IMR-90 (cell line): ENCODE measurements around the gene STAG1. TPM values are rescaled to one million over a fixed set of nuclear protein-coding genes. Genes with fewer than 3 reads are reported as not detected.
A peak's percentile ranks its signal among the peaks of the same experiment; 100 is the strongest.

Experiments
- ATAC-seq: fragments of 200-7000 bp; cut with Tn5 transposase; 2 replicates; pipeline ENCODE4 v1.9.1; 2020; ENCODE audit warnings: low read depth, mild to moderate bottlenecking, moderate library complexity
- BruUV-seq: library from RNA; stranded (reverse); fragments of 400-500 nt; replicated peaks from 2 replicates; lab custom pipeline; 2021; lab: Mats Ljungman, UMichigan
- CTCF ChIA-PET: fragments of 300-600 bp; formaldehyde crosslinking; extraction: SDS; loops from one replicate; lab custom pipeline; 2021; ENCODE audit warnings: antibody characterized with exemption; lab: Yijun Ruan, JAX
- POLR2A ChIA-PET: fragments of 300-600 bp; sonication (Branson Sonifier 250); formaldehyde crosslinking; loops from one replicate; lab custom pipeline; 2022; ENCODE audit warnings: antibody characterized with exemption; ENCODE audit not compliant: unreplicated experiment; lab: Charles Lee
- DNase-seq: peaks from one replicate; pipeline ENCODE4 v3.0.0; 2013
- H2AFZ ChIP-seq: replicated peaks from 2 replicates; pipeline ENCODE3; 2013; ENCODE audit warnings: low read length, mild to moderate bottlenecking; ENCODE audit not compliant: poor library complexity
- H2AK5ac ChIP-seq: 2 replicates; pipeline ENCODE4 v1.6.1; 2013; ENCODE audit warnings: low read depth, low read length, inconsistent platforms
- H2AK9ac ChIP-seq: replicated peaks from 2 replicates; pipeline ENCODE3; 2013; ENCODE audit warnings: mild to moderate bottlenecking, low read depth, low read length, moderate library complexity; ENCODE audit not compliant: poor library complexity
- H2BK120ac ChIP-seq: 2 replicates; pipeline ENCODE4 v1.6.1; 2013; ENCODE audit warnings: low read depth, low read length, inconsistent platforms
- H2BK15ac ChIP-seq: 3 replicates; pipeline ENCODE4 v1.6.1; 2013; ENCODE audit warnings: low read depth, low read length, inconsistent platforms
- H2BK20ac ChIP-seq: 2 replicates; pipeline ENCODE4 v1.6.1; 2013; ENCODE audit warnings: low read depth, mild to moderate bottlenecking, inconsistent platforms, low read length, moderate library complexity
- H2BK5ac ChIP-seq: 2 replicates; pipeline ENCODE4 v1.6.1; 2013; ENCODE audit warnings: mild to moderate bottlenecking, low read depth, low read length, inconsistent platforms; ENCODE audit not compliant: poor library complexity, severe bottlenecking
- H3K14ac ChIP-seq: replicated peaks from 2 replicates; pipeline ENCODE4 v1.6.1; 2013; ENCODE audit warnings: low read depth, low read length, inconsistent platforms
- H3K18ac ChIP-seq: 2 replicates; pipeline ENCODE4 v1.6.1; 2013; ENCODE audit warnings: low read depth, low read length, control low read depth
- H3K23ac ChIP-seq: 2 replicates; pipeline ENCODE4 v1.6.1; 2013; ENCODE audit warnings: low read depth, low read length, inconsistent platforms
- H3K27ac ChIP-seq: 2 replicates; pipeline ENCODE4 v1.5.1; 2013; ENCODE audit warnings: mild to moderate bottlenecking, control low read depth, low read length; ENCODE audit not compliant: insufficient read depth
- H3K27me3 ChIP-seq: 2 replicates; pipeline ENCODE4 v1.6.1; 2013; ENCODE audit warnings: low read length; ENCODE audit not compliant: control insufficient read depth, insufficient read depth
- H3K36me3 ChIP-seq: 2 replicates; pipeline ENCODE4 v1.6.1; 2013; ENCODE audit warnings: low read length, mixed read lengths; ENCODE audit not compliant: control insufficient read depth, insufficient read depth
- H3K4ac ChIP-seq: 2 replicates; pipeline ENCODE4 v1.6.1; 2013; ENCODE audit warnings: low read depth, low read length, inconsistent platforms
- H3K4me1 ChIP-seq: 2 replicates; pipeline ENCODE4 v1.6.1; 2013; ENCODE audit warnings: low read length, mixed read lengths; ENCODE audit not compliant: control insufficient read depth, insufficient read depth
- H3K4me2 ChIP-seq: 2 replicates; pipeline ENCODE4 v1.6.1; 2013; ENCODE audit warnings: low read depth, mild to moderate bottlenecking, control low read depth, low read length, moderate library complexity
- H3K4me3 ChIP-seq: 2 replicates; pipeline ENCODE4 v1.5.1; 2013; ENCODE audit warnings: low read depth, mild to moderate bottlenecking, control low read depth, low read length, moderate library complexity; ENCODE audit not compliant: insufficient read depth
- H3K56ac ChIP-seq: 2 replicates; pipeline ENCODE4 v1.6.1; 2013; ENCODE audit warnings: low read length, inconsistent platforms; ENCODE audit not compliant: insufficient read depth; ENCODE audit errors: extremely low read depth
- H3K79me1 ChIP-seq, 2 experiments: 2 replicates each; pipeline ENCODE4 v1.6.1; 2013; ENCODE audit warnings: low read length in 2 of 2, inconsistent platforms in 1 of 2, low read depth in 1 of 2
- H3K9ac ChIP-seq: 2 replicates; pipeline ENCODE4 v1.6.1; 2013; ENCODE audit warnings: low read depth, low read length, control low read depth
- H3K9me1 ChIP-seq: 2 replicates; pipeline ENCODE4 v1.6.1; 2013; ENCODE audit warnings: low read length, inconsistent platforms; ENCODE audit not compliant: insufficient read depth
- H3K9me3 ChIP-seq: 2 replicates; pipeline ENCODE4 v1.6.1; 2013; ENCODE audit warnings: low read length; ENCODE audit not compliant: control insufficient read depth, insufficient read depth
- H4K20me1 ChIP-seq: 2 replicates; pipeline ENCODE4 v1.6.1; 2013; ENCODE audit warnings: low read length, inconsistent platforms; ENCODE audit not compliant: insufficient read depth
- H4K5ac ChIP-seq: 2 replicates; pipeline ENCODE4 v1.6.1; 2013; ENCODE audit warnings: mild to moderate bottlenecking, low read depth, low read length, control low read depth
- H4K8ac ChIP-seq, 2 experiments: 2 replicates each; pipeline ENCODE4 v1.6.1; 2013; ENCODE audit warnings: low read depth in 2 of 2, low read length in 2 of 2, control low read depth in 1 of 2, inconsistent platforms in 1 of 2
- H4K91ac ChIP-seq: 2 replicates; pipeline ENCODE4 v1.6.1; 2013; ENCODE audit warnings: low read depth, low read length, inconsistent platforms; ENCODE audit not compliant: insufficient read depth
- CEBPB ChIP-seq: IDR thresholded peaks from 2 replicates; pipeline ENCODE4 v1.6.1; 2012; ENCODE audit warnings: low read depth, low read length, improper control_type of control experiment
- RCOR1 ChIP-seq: IDR thresholded peaks from 2 replicates; pipeline ENCODE4 v1.6.1; 2012; ENCODE audit warnings: mild to moderate bottlenecking, low read length, improper control_type of control experiment; ENCODE audit not compliant: insufficient replicate concordance
- WGBS, 2 experiments: methylation state at CpG; one replicate each; pipeline versions ENCODE4 v1.1.5 to v1.1.7; 2013; ENCODE audit warnings: missing lambda C conversion rate in 2 of 2; ENCODE audit not compliant: insufficient read length in 1 of 2; ENCODE audit errors: extremely low coverage in 2 of 2; 5-methylcytosine and 5-hydroxymethylcytosine counted together
- dilution Hi-C: fragments of 300-500 bp; cut with HindIII; formaldehyde crosslinking; loops from one replicate; pipeline ENCODE4 v1.14.3; 2018; ENCODE audit warnings: low sequenced_read_pairs; ENCODE audit not compliant: unreplicated experiment
- in situ Hi-C: fragments of 300-500 bp; cut with MboI; formaldehyde crosslinking; loops from 3 replicates; pipeline ENCODE4 v1.14.3; 2019; ENCODE audit warnings: low sequenced_read_pairs, inconsistent platforms, mixed read lengths
- intact Hi-C: fragments of 100-400 bp; cut with micrococcal nuclease; formaldehyde crosslinking; loops from 2 replicates; pipeline ENCODE4 v1.10.0; 2022
- polyA plus RNA-seq, 3 experiments: library from polyadenylated mRNA; depleted of rRNA; stranded (reverse); fragments of >200 nt; gene quantifications; 2 replicates each; pipeline ENCODE4 v1.2.3, GENCODE V29; 2012; ENCODE audit warnings: low replicate concordance in 1 of 3
- total RNA-seq: library from RNA; depleted of rRNA; stranded (reverse); fragments of >200 nt; gene quantifications from 2 replicates; pipeline ENCODE4 v1.2.3, GENCODE V29; 2012

STAG1 gene
- total and polyA plus RNA-seq, 2 of the 4 experiments (the other 2 are of a cell fraction), result 9.6 to 32.3 TPM

DNA sequence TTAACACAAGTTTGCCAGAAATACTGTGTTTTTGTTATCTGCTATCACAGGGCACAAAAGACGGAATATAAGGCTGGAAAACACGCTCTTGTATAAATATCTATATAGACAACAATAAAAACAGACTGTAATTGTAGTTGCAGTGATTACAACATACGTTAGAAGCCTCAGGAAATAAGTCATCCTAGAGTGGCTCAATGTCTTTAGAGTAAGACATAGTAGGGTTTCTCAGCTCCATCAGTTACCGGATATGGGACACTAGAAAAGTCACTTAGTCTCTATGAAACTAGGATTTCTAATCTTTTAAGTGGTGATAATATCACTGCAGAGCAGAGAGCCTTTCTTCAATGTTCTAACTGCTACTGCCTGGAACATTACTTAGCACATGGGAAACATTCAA, 208.8 kb downstream of the STAG1 start:
- in situ Hi-C loops, result no loop called here
- peaks cover 2% of the 10 kb centered on the region; the same call in 1 of the 2 replicates for H3K36me3 ChIP-seq
- no peak overlapping the region for H3K56ac ChIP-seq
- H3K14ac ChIP-seq, result no peak overlapping the region
- no peaks in the 10 kb centered on the region for H3K27me3 ChIP-seq
- no peak overlapping the region for H3K27ac ChIP-seq
- TF ChIP-seq CEBPB (peak; percentile 75), RCOR1 (no peak)
- ChIA-PET POLR2A (no interaction called here), CTCF (interaction anchor here (4.4 kb wide), 1 partner anchor 209 kb away, joined by 35 read pairs; the partner anchor contains the start of gene STAG1)
- H2AK9ac ChIP-seq, result no peak overlapping the region
- ATAC-seq, result no peak; the same call in 1 of the 2 replicates
- H3K9ac ChIP-seq, result no peak overlapping the region
- peak overlapping the region; percentile 55; the same call in 1 of the 2 replicates for H3K4me2 ChIP-seq
- no peak overlapping the region; the same call in 1 of the 2 replicates for H3K4ac ChIP-seq
- H4K8ac ChIP-seq, result no peak overlapping the region; a peak in 1 of 4 replicates
- no peak overlapping the region; the same call in 2 of the 3 replicates for H2BK15ac ChIP-seq
- WGBS, 2 experiments, result no CpG with 5 or more reads among the region's 4 CpGs
- intact Hi-C loops, result loop anchor here (10.0 kb wide), 1 partner anchor 469 kb away; no protein-coding TSS in a partner anchor
- no peak overlapping the region for H3K23ac ChIP-seq
- no TSS peak for BruUV-seq
- H3K18ac ChIP-seq, result peak overlapping the region; percentile 68; the same call in 1 of the 2 replicates
- peak; percentile 45 for DNase-seq
- peaks cover 13% of the 10 kb centered on the region for H3K4me1 ChIP-seq
- H3K4me3 ChIP-seq, result no peak overlapping the region
- H2BK5ac ChIP-seq, result peak overlapping the region; percentile 73
- no peak overlapping the region for H2BK20ac ChIP-seq
- no peak overlapping the region for H4K91ac ChIP-seq
- H4K20me1 ChIP-seq, result no peaks in the 10 kb centered on the region
- H2AK5ac ChIP-seq, result no peak overlapping the region
- H3K9me3 ChIP-seq, result no peaks in the 10 kb centered on the region
- H3K9me1 ChIP-seq, result 0 out of 2 replicates have a peak, but pooled peaks cover 2% of the 10 kb centered on the region
- no peak overlapping the region for H2AFZ ChIP-seq
- dilution Hi-C loops, result no loop called here
- no peak overlapping the region for H2BK120ac ChIP-seq
- H3K79me1 ChIP-seq, result peaks cover 5 to 38% of the 10 kb centered on the region in 2 experiments; a peak in 3 of 4 replicates
- no peak overlapping the region for H4K5ac ChIP-seq
